Fibroblast of lung (primary cell): ENCODE measurements around the gene POFUT2. TPM values are rescaled to one million over a fixed set of nuclear protein-coding genes. Genes with fewer than 3 reads are reported as not detected.
"Not testable (repeated sequence)": the region's sequence is repeated elsewhere in the genome, so short reads cannot be mapped to it uniquely, and the experiment has no call there.

Source experiments
- DNase-seq, 2 donors: peaks; one replicate each; pipeline versions ENCODE4 v3.0.0 to v3.0.0-alpha.2; 2010; ENCODE audit warnings: low read depth in 2 of 2
- H2AFZ ChIP-seq: 2 replicates; pipeline ENCODE4 v1.5.1; 2012; ENCODE audit warnings: low read length, control low read depth, inconsistent platforms
- H3K27ac ChIP-seq: 2 replicates; pipeline ENCODE4 v1.5.1; 2011; ENCODE audit warnings: low read length, control low read depth; ENCODE audit not compliant: insufficient read depth
- H3K27me3 ChIP-seq: 2 replicates; pipeline ENCODE4 v1.5.1; 2011; ENCODE audit warnings: mild to moderate bottlenecking, low read length; ENCODE audit not compliant: control insufficient read depth, insufficient read depth
- H3K36me3 ChIP-seq: 2 replicates; pipeline ENCODE4 v1.5.1; 2011; ENCODE audit warnings: low read length; ENCODE audit not compliant: control insufficient read depth, insufficient read depth
- H3K4me1 ChIP-seq: 2 replicates; pipeline ENCODE4 v1.5.1; 2011; ENCODE audit warnings: low read length; ENCODE audit not compliant: control insufficient read depth, insufficient read depth; ENCODE audit errors: extremely low read depth
- H3K4me2 ChIP-seq: 2 replicates; pipeline ENCODE4 v1.5.1; 2011; ENCODE audit warnings: low read length, control low read depth; ENCODE audit not compliant: insufficient read depth; ENCODE audit errors: extremely low read depth
- H3K4me3 ChIP-seq, 4 experiments: fragments of 200-600 bp in 1 of 4; sonication (generic) in 1 of 4; replicated peaks in 1 of 4; 2 replicates each; pipeline ENCODE4 v1.5.1; 2011 to 2016; ENCODE audit warnings: low read length in 4 of 4, low read depth in 3 of 4, mild to moderate bottlenecking in 3 of 4, control low read depth in 2 of 4, inconsistent platforms in 1 of 4, mixed read lengths in 1 of 4; ENCODE audit not compliant: insufficient read depth in 1 of 4; ENCODE audit errors: control extremely low read depth in 1 of 4
- H3K79me2 ChIP-seq: 2 replicates; pipeline ENCODE4 v1.5.1; 2012; ENCODE audit warnings: mild to moderate bottlenecking, low read length, inconsistent platforms; ENCODE audit not compliant: control insufficient read depth, insufficient read depth
- H3K9ac ChIP-seq: 2 replicates; pipeline ENCODE4 v1.5.1; 2011; ENCODE audit warnings: mild to moderate bottlenecking, low read length, control low read depth; ENCODE audit not compliant: insufficient read depth
- H3K9me3 ChIP-seq: 2 replicates; pipeline ENCODE4 v1.5.1; 2012; ENCODE audit warnings: low read depth, low read length; ENCODE audit not compliant: control insufficient read depth, insufficient read depth
- H4K20me1 ChIP-seq: 2 replicates; pipeline ENCODE4 v1.5.1; 2011; ENCODE audit warnings: low read length; ENCODE audit not compliant: control insufficient read depth, insufficient read depth; ENCODE audit errors: extremely low read depth
- CTCF ChIP-seq, 2 donors: IDR thresholded peaks in 1 of 2; conservative IDR thresholded peaks in 1 of 2; 1 replicate in 1 of 2; 2 replicates in 1 of 2; pipeline ENCODE4 v1.5.1; 2011 to 2012; ENCODE audit warnings: low read length in 2 of 2, control low read depth in 1 of 2, inconsistent platforms in 1 of 2, low read depth in 1 of 2, mild to moderate bottlenecking in 1 of 2
- EZH2 ChIP-seq: IDR thresholded peaks from 2 replicates; pipeline ENCODE4 v1.5.1; 2012; ENCODE audit warnings: low read length, control low read depth, mild to moderate bottlenecking; ENCODE audit errors: missing control alignments
- polyA plus RNA-seq, 2 donors: library from polyadenylated mRNA; depleted of rRNA in 1 of 2; stranded (reverse) in 1 of 2; unstranded in 1 of 2; fragments of >200 nt; gene quantifications; 2 replicates each; pipeline ENCODE4 v1.2.1, GENCODE V29; 2011 to 2012; ENCODE audit warnings: missing spikeins in 1 of 2
- total RNA-seq: library from RNA; depleted of rRNA; stranded (reverse); fragments of >200 nt; gene quantifications from 2 replicates; pipeline ENCODE4 v1.2.1, GENCODE V29; 2014

The POFUT2 gene
- total and polyA plus RNA-seq, 2 donors (not counting 1 experiment from before 2014, with no cell fraction given): 56.0 to 60.3 TPM

DNA sequence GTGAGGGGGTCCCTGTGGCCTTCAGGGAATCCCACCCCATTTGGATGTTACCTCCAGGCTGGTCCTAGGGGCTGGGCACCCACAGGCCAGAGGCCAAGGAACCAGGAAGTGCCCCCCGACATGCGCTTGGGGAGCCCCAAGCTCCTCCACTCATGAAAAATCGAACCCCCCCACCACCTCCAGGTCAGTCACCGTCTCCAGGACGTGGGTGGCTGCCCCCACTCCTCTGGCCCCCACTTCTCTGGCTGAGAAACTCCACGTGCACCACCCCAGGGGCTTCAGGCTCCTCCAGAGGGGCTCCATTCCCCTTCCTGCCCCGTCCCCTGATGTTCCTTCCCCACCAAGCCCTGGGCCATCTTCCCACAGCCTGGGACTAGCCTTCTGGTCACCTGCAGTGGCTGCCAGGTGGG is 30.5 kb upstream of the POFUT2 start:
- Histone ChIP-seq H3K4me2 (no peak overlapping the region), H3K9ac (peak overlapping the region; percentile 49), H3K4me1 (peaks cover 37% of the 10 kb centered on the region)

GRCh38 chr21:45317398-45318145 is 29.9 kb upstream of the POFUT2 start:
- no peak for TF ChIP-seq CTCF (conservative IDR thresholded peaks at IDR 0.05 in 1 of 2, IDR thresholded peaks at IDR 0.05 in 1 of 2; ENCODE audit: low read depth in 1 of 2, low read length in 2 of 2)
- TF ChIP-seq EZH2: no peak
- Histone ChIP-seq H3K4me2 (peak overlapping the region; percentile 52), H3K4me3 (no peak overlapping the region), H4K20me1 (no peaks in the 10 kb centered on the region), H3K4me1 (peaks cover 37% of the 10 kb centered on the region), H2AFZ (no peak overlapping the region), H3K9ac (peak overlapping the region; percentile 40), H3K36me3 (no peaks in the 10 kb centered on the region), H3K27ac (peak overlapping the region; percentile 81), H3K9me3 (no peaks in the 10 kb centered on the region), H3K27me3 (no peaks in the 10 kb centered on the region), H3K79me2 (no peaks in the 10 kb centered on the region)
- peak; percentile 89 to 92 for DNase-seq

More for the DNA sequence above, 30.5 kb upstream of the POFUT2 start:
- peak overlapping the region; percentile 81 for H3K27ac ChIP-seq
- TF ChIP-seq EZH2 (no peak), CTCF (conservative IDR thresholded peaks at IDR 0.05 in 1 of 2, IDR thresholded peaks at IDR 0.05 in 1 of 2; ENCODE audit: low read depth in 1 of 2, low read length in 2 of 2) (no peak)
- no peak overlapping the region for H2AFZ ChIP-seq
- H4K20me1 ChIP-seq: no peaks in the 10 kb centered on the region
- H3K27me3 ChIP-seq: no peaks in the 10 kb centered on the region
- H3K9me3 ChIP-seq: no peaks in the 10 kb centered on the region
- H3K79me2 ChIP-seq: no peaks in the 10 kb centered on the region
- H3K4me3 ChIP-seq: no peak overlapping the region
- no peaks in the 10 kb centered on the region for H3K36me3 ChIP-seq
- no peak for DNase-seq

DNA sequence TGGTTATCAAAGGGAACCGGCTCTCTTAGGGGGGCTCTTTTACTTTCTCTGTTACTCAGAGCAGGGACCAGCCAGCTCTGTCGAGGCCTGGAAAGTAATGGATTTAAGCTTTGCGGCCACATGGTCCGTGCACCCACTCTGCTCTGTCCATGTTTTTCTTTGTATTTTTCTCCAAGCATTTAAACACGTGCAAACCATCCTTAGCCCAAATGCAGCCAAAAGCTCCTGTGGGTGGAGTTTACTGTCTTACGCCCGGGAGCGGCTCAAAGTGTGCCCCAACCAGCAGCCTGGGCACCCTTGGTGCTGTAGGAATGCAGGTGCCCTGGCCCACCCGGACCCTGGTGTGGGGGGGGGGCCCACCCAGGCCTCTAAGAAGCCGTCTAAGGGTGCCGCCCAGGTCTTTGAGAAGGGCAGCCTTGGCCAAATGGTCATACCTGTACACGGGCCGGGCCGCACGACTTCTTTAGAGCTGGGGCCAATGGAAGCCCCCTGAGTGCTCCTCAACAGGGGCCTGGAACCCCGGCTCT is 29.2 kb upstream of the POFUT2 start:
- no peak for DNase-seq
- H4K20me1 ChIP-seq: no peaks in the 10 kb centered on the region
- H3K36me3 ChIP-seq: no peaks in the 10 kb centered on the region
- H3K4me1 ChIP-seq: peaks cover 37% of the 10 kb centered on the region
- H3K27ac ChIP-seq: peak overlapping the region; percentile 81
- TF ChIP-seq CTCF (conservative IDR thresholded peaks at IDR 0.05 in 1 of 2, IDR thresholded peaks at IDR 0.05 in 1 of 2; ENCODE audit: low read depth in 1 of 2, low read length in 2 of 2): no peak
- TF ChIP-seq EZH2: no peak
- no peak overlapping the region for H3K9ac ChIP-seq
- no peaks in the 10 kb centered on the region for H3K9me3 ChIP-seq
- no peaks in the 10 kb centered on the region for H3K27me3 ChIP-seq
- H3K4me2 ChIP-seq: no peak overlapping the region
- H3K79me2 ChIP-seq: no peaks in the 10 kb centered on the region
- H2AFZ ChIP-seq: no peak overlapping the region
- H3K4me3 ChIP-seq: no peak overlapping the region

GRCh38 chr21:45315676-45316470 is 28.2 kb upstream of the POFUT2 start:
- H3K4me1 ChIP-seq: peaks cover 37% of the 10 kb centered on the region
- H2AFZ ChIP-seq, H3K27ac ChIP-seq, H3K36me3 ChIP-seq, H4K20me1 ChIP-seq, H3K4me2 ChIP-seq, H3K4me3 ChIP-seq, H3K79me2 ChIP-seq, H3K27me3 ChIP-seq, H3K9me3 ChIP-seq, H3K9ac ChIP-seq, DNase-seq: not testable (repeated sequence)
